RWPE2 (cell line): ENCODE data around the gene CCSER1.

Experiments
- ATAC-seq: fragments of 200-7000 bp; cut with Tn5 transposase; 3 replicates; pipeline ENCODE4 v1.9.1; 2021; ENCODE audit warnings: low read depth
- DNase-seq: peaks from one replicate; pipeline ENCODE4 v3.0.0-alpha.2; 2020; ENCODE audit warnings: low spot score
- H3K27ac ChIP-seq: fragments of 450-650 bp; 2 replicates; pipeline ENCODE4 v1.5.1; 2017; ENCODE audit warnings: mild to moderate bottlenecking; ENCODE audit not compliant: poor library complexity, severe bottlenecking
- H3K27me3 ChIP-seq: fragments of 250-450 bp; sonication (Bioruptor Pico); 2 replicates; pipeline ENCODE4 v1.5.1; 2021; ENCODE audit warnings: mild to moderate bottlenecking, moderate library complexity; ENCODE audit not compliant: insufficient read depth, poor library complexity, severe bottlenecking
- H3K36me3 ChIP-seq: fragments of 250-450 bp; sonication (Bioruptor Pico); 2 replicates; pipeline ENCODE4 v1.5.1; 2020; ENCODE audit warnings: low read depth, mild to moderate bottlenecking, moderate library complexity
- H3K4me1 ChIP-seq: fragments of 250-450 bp; sonication (Bioruptor Pico); 2 replicates; pipeline ENCODE4 v1.5.1; 2021; ENCODE audit warnings: mild to moderate bottlenecking, moderate library complexity; ENCODE audit not compliant: insufficient read depth, poor library complexity, severe bottlenecking
- H3K4me3 ChIP-seq: fragments of 250-450 bp; sonication (Bioruptor Pico); 2 replicates; pipeline ENCODE4 v1.5.1; 2021; ENCODE audit warnings: mild to moderate bottlenecking, moderate library complexity; ENCODE audit not compliant: severe bottlenecking
- H3K9me3 ChIP-seq: fragments of 250-450 bp; sonication (Bioruptor Pico); 2 replicates; pipeline ENCODE4 v1.5.1; 2021; ENCODE audit warnings: mild to moderate bottlenecking, moderate library complexity; ENCODE audit not compliant: severe bottlenecking
- CTCF ChIP-seq: fragments of 450-650 bp; IDR thresholded peaks from one replicate; pipeline ENCODE4 v1.5.1; 2017; ENCODE audit warnings: mild to moderate bottlenecking, moderate library complexity; ENCODE audit not compliant: poor library complexity, severe bottlenecking

Gene CCSER1

GRCh38 chr4:90084277-90084966, 42.8 kb upstream of the CCSER1 start:
- Histone ChIP-seq H3K27ac (no peak overlapping the region), H3K9me3 (no peaks in the 10 kb centered on the region), H3K36me3 (no peaks in the 10 kb centered on the region), H3K4me1 (no peaks in the 10 kb centered on the region), H3K4me3 (no peak overlapping the region), H3K27me3 (no peaks in the 10 kb centered on the region)
- TF ChIP-seq CTCF, result no peak
- DNase-seq, result no peak
- no peak for ATAC-seq

- TF ChIP-seq CTCF, result no peak
Measured at GRCh38 chr4:90084967-90085295, 42.3 kb upstream of the CCSER1 start.

GRCh38 chr4:90093526-90093925, 33.7 kb upstream of the CCSER1 start:
- no peak overlapping the region for H3K4me3 ChIP-seq
- DNase-seq, result no peak
- H3K27me3 ChIP-seq, result no peaks in the 10 kb centered on the region
- TF ChIP-seq CTCF, result no peak
- no peak overlapping the region for H3K27ac ChIP-seq
- H3K36me3 ChIP-seq, result no peaks in the 10 kb centered on the region
- no peaks in the 10 kb centered on the region for H3K4me1 ChIP-seq
- H3K9me3 ChIP-seq, result no peaks in the 10 kb centered on the region
- ATAC-seq, result no peak

More at GRCh38 chr4:90084967-90085295, 42.3 kb upstream of the CCSER1 start:
- no peaks in the 10 kb centered on the region for H3K36me3 ChIP-seq
- H3K27me3 ChIP-seq, result no peaks in the 10 kb centered on the region
- H3K9me3 ChIP-seq, result no peaks in the 10 kb centered on the region
- no peak overlapping the region for H3K4me3 ChIP-seq
- no peak for ATAC-seq
- H3K27ac ChIP-seq, result no peak overlapping the region
- no peaks in the 10 kb centered on the region for H3K4me1 ChIP-seq
- DNase-seq, result no peak

GRCh38 chr4:90095000-90095399, 32.2 kb upstream of the CCSER1 start:
- ATAC-seq, result peak; percentile 44; the same call in 1 of the 3 replicates
- no peak for DNase-seq
- Histone ChIP-seq H3K36me3 (no peaks in the 10 kb centered on the region), H3K27me3 (no peaks in the 10 kb centered on the region), H3K9me3 (no peaks in the 10 kb centered on the region), H3K4me3 (no peak overlapping the region), H3K4me1 (no peaks in the 10 kb centered on the region), H3K27ac (no peak overlapping the region)
- TF ChIP-seq CTCF, result no peak

GRCh38 chr4:90099812-90100211, 27.4 kb upstream of the CCSER1 start:
- Histone ChIP-seq H3K4me1 (no peaks in the 10 kb centered on the region), H3K4me3 (no peak overlapping the region), H3K27ac (no peak overlapping the region), H3K27me3 (no peaks in the 10 kb centered on the region), H3K9me3 (no peaks in the 10 kb centered on the region), H3K36me3 (no peaks in the 10 kb centered on the region)
- DNase-seq (no peak), ATAC-seq (peak; percentile 84)
- TF ChIP-seq CTCF, result no peak
